Measurements from ENCODE around the gene FAM107B.

DNA sequence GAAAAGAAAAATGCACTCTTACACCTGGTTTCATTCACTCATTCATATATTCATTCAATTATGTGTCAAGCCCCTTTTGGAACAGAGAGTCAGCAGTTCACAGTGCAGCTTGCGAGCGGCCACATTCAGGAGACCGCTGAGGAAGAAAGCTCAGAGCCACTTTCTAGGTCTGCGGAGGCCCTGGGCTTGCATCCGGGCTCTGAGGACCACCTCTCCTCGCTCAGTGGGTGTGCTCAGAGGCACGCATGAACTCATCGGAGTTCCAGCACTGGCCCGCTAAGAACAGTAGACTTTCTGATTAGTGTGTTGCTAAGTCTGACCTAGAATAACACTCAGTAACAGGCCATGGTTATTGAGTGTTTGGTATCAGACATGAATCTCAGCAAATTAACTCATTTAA, 1.8 kb upstream of the FAM107B start:
- no peak for TF ChIP-seq POLR2A (IDR thresholded peaks at IDR 0.05)
- TF ChIP-seq, protein P1, sequence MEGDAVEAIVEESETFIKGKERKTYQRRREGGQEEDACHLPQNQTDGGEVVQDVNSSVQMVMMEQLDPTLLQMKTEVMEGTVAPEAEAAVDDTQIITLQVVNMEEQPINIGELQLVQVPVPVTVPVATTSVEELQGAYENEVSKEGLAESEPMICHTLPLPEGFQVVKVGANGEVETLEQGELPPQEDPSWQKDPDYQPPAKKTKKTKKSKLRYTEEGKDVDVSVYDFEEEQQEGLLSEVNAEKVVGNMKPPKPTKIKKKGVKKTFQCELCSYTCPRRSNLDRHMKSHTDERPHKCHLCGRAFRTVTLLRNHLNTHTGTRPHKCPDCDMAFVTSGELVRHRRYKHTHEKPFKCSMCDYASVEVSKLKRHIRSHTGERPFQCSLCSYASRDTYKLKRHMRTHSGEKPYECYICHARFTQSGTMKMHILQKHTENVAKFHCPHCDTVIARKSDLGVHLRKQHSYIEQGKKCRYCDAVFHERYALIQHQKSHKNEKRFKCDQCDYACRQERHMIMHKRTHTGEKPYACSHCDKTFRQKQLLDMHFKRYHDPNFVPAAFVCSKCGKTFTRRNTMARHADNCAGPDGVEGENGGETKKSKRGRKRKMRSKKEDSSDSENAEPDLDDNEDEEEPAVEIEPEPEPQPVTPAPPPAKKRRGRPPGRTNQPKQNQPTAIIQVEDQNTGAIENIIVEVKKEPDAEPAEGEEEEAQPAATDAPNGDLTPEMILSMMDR (IDR thresholded peaks at IDR 0.05), result no peak

Data from heart left ventricle (tissue), 13 donors.